ENCODE results near the gene ICOS. TPM values are rescaled to one million over a fixed set of nuclear protein-coding genes. Genes with fewer than 3 reads are reported as not detected.

ICOS gene
- total and polyA plus RNA-seq, 10 of the 15 experiments (the other 5 are each of a cell fraction or from before 2014, with no cell fraction given) = 0.47 to 36.0 (median 0.87) TPM

DNA sequence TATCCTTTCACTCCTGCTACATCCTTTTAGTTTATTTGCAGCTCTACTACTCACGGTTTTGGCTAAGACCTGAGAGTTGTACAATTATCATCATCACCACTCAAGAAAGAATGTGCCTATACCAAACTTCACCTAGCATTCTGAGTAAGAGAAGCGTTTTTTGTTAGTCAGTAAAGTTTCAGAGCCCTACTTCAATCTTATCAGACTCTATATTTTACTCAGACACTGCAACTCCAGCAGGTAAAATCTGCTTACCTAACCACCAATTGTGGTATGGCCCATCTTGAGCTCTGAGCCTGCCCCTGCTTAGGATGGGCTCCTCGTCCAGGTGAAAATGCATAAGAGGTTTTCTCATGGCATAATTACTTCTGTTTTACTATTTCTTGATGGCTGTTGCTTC lies 37.1 kb downstream of the ICOS start:
- Histone ChIP-seq H3K9ac (ENCODE audit: control insufficient read depth, insufficient read depth, low read length) (no peak overlapping the region), H3K4me1 (ENCODE audit: control insufficient read depth, insufficient read depth, low read length) (no peaks in the 10 kb centered on the region), H3K79me2 (ENCODE audit: control insufficient read depth, insufficient read depth, low read length) (no peaks in the 10 kb centered on the region), H4K20me1 (ENCODE audit: control insufficient read depth, insufficient read depth) (no peaks in the 10 kb centered on the region), H3K27me3 (replicated peaks in 1 of 2; ENCODE audit: control insufficient read depth in 2 of 2, insufficient read depth in 2 of 2, low read length in 1 of 2) (no peaks in the 10 kb centered on the region; a peak in 1 of 4 replicates), H3K36me3 (ENCODE audit: control insufficient read depth in 2 of 2, insufficient read depth in 2 of 2, low read length in 1 of 2) (no peaks in the 10 kb centered on the region), H3K4me2 (ENCODE audit: control insufficient read depth, insufficient read depth) (no peak overlapping the region), H3K9me3 (replicated peaks; ENCODE audit: control insufficient read depth, insufficient read depth, low read length) (no peaks in the 10 kb centered on the region), H3K27ac (ENCODE audit: control insufficient read depth, insufficient read depth) (no peak overlapping the region), H3K4me3 (no peak overlapping the region), H2AFZ (ENCODE audit: control insufficient read depth, low read depth, low read length) (no peak overlapping the region)
- DNase-seq (ENCODE audit: low read depth, low spot score) (no peak), FAIRE-seq (no peak), ATAC-seq (no peak; the same call in 1 of the 3 replicates)
- CTCF ChIA-PET = no interaction called here
- POLR2A ChIA-PET = no interaction called here
- in situ Hi-C loops (cut with MboI) (no loop called here), intact Hi-C loops (cut with micrococcal nuclease; ENCODE audit: unreplicated experiment) (no loop called here)
- no peak for TF ChIP-seq CBX5 (IDR thresholded peaks at IDR 0.05; ENCODE audit: low read depth)
- TF ChIP-seq IKZF1 (conservative IDR thresholded peaks at IDR 0.05) = no peak
- TF ChIP-seq ZZZ3 (IDR thresholded peaks at IDR 0.05; ENCODE audit: control insufficient read depth, insufficient read length, low read depth) = no peak
- TF ChIP-seq, protein P1, sequence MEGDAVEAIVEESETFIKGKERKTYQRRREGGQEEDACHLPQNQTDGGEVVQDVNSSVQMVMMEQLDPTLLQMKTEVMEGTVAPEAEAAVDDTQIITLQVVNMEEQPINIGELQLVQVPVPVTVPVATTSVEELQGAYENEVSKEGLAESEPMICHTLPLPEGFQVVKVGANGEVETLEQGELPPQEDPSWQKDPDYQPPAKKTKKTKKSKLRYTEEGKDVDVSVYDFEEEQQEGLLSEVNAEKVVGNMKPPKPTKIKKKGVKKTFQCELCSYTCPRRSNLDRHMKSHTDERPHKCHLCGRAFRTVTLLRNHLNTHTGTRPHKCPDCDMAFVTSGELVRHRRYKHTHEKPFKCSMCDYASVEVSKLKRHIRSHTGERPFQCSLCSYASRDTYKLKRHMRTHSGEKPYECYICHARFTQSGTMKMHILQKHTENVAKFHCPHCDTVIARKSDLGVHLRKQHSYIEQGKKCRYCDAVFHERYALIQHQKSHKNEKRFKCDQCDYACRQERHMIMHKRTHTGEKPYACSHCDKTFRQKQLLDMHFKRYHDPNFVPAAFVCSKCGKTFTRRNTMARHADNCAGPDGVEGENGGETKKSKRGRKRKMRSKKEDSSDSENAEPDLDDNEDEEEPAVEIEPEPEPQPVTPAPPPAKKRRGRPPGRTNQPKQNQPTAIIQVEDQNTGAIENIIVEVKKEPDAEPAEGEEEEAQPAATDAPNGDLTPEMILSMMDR (IDR thresholded peaks at IDR 0.05 in 2 of 3, conservative IDR thresholded peaks at IDR 0.05 in 1 of 3; ENCODE audit: control insufficient read depth in 2 of 3, extremely low read depth in 1 of 3, insufficient read depth in 1 of 3, low read depth in 3 of 3, low read length in 3 of 3) = no peak
- TF ChIP-seq, protein P2, sequence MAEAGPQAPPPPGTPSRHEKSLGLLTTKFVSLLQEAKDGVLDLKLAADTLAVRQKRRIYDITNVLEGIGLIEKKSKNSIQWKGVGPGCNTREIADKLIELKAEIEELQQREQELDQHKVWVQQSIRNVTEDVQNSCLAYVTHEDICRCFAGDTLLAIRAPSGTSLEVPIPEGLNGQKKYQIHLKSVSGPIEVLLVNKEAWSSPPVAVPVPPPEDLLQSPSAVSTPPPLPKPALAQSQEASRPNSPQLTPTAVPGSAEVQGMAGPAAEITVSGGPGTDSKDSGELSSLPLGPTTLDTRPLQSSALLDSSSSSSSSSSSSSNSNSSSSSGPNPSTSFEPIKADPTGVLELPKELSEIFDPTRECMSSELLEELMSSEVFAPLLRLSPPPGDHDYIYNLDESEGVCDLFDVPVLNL (IDR thresholded peaks at IDR 0.05; ENCODE audit: low read depth, low read length) = no peak
- TF ChIP-seq POLR2A (IDR thresholded peaks at IDR 0.05; ENCODE audit: low read depth, low read length) = no peak
- TF ChIP-seq, protein P3, sequence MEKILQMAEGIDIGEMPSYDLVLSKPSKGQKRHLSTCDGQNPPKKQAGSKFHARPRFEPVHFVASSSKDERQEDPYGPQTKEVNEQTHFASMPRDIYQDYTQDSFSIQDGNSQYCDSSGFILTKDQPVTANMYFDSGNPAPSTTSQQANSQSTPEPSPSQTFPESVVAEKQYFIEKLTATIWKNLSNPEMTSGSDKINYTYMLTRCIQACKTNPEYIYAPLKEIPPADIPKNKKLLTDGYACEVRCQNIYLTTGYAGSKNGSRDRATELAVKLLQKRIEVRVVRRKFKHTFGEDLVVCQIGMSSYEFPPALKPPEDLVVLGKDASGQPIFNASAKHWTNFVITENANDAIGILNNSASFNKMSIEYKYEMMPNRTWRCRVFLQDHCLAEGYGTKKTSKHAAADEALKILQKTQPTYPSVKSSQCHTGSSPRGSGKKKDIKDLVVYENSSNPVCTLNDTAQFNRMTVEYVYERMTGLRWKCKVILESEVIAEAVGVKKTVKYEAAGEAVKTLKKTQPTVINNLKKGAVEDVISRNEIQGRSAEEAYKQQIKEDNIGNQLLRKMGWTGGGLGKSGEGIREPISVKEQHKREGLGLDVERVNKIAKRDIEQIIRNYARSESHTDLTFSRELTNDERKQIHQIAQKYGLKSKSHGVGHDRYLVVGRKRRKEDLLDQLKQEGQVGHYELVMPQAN (conservative IDR thresholded peaks at IDR 0.05) = no peak
- BruUV-seq (replicated peaks) = no TSS peak
- RAD21 ChIA-PET (ENCODE audit: unreplicated experiment) = no interaction called here
- WGBS (ENCODE audit: insufficient coverage, insufficient replicate concordance, low lambda C conversion rate, missing lambda C conversion rate) = 0% methylated on average over 3 of the region's 3 CpGs
- SMC1A ChIA-PET (ENCODE audit: uncharacterized antibody, unreplicated experiment) = no interaction called here

All from GM12878 (cell line).